Medulla oblongata (tissue), 1 donor: Measurements from ENCODE around the gene TLCD2.
"Not testable (repeated sequence)": the region's sequence is repeated elsewhere in the genome, so short reads cannot be mapped to it uniquely, and the experiment has no call there.

ENCODE experiments used
- DNase-seq: peaks from one replicate; pipeline ENCODE4 v3.0.0-alpha.2; 2015; ENCODE audit errors: extremely low spot score

Gene TLCD2

GRCh38 chr17:1736348-1737281 lies 26.4 kb upstream of the TLCD2 start:
- DNase-seq, result no peak

DNA sequence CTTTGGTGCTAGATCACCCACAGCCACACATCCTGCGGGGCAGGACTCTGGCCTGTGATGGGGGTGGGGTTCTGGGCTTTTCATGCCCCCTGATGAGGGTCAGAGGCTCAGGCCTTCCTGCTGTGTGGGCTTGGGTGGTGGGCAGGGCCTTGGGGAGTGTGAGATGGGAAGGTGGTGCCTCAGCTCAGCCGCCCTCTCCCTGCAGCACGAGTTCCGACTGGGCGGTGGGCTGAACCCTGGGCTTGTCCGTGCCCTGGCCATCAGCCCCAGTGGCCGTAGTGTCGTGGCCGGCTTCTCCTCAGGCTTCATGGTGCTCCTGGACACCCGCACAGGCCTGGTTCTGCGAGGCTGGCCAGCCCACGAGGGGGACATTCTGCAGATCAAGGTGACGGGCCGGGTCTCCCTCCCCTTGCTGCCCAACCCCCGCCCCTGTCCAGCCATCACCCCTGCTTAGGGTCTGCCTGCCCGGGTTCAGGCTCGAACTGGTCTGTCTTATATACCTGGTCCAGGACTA lies 25.7 kb upstream of the TLCD2 start:
- no peak for DNase-seq

DNA sequence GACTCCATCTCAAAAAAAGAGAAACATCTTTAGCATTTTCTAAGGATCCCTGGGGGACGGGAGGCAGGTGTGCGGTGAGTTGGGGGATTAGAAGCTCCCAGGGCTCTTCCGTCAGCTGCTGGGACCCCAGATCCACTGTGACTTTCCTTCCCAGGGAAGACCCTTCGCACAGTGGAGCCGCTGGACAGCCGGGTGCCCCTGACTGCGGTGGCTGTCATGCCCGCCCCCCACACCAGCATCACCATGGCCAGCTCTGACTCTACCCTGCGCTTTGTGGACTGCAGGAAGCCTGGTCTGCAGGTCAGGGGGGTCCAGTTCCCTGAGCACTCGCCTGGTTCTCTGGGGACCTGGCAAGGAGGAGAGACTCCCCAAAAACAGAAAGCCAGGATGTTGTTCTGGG lies 25.2 kb upstream of the TLCD2 start:
- DNase-seq, result no peak

- no peak for DNase-seq
These were observed 23.6 kb upstream of the TLCD2 start for GRCh38 chr17:1733759-1734158.

- no peak for DNase-seq
These were observed 22.7 kb upstream of the TLCD2 start for GRCh38 chr17:1732833-1733321.

GRCh38 chr17:1732241-1732832 lies 22.2 kb upstream of the TLCD2 start:
- no peak for DNase-seq

DNA sequence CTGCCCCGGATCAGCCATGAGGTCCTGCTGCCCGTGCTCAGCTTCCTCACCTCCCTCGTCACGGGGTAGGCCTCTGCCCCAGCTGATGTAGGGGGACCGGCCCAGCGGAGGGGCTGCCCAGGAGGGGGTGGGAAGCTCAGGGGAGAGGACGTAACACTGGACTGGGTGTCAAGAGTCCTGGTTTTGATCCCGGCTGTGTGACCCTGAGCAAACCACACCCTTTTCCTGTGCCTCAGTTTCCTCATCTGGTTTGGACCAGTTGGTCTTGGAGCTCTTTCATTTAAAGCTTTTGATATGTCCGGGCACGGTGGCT lies 21.0 kb upstream of the TLCD2 start:
- no peak for DNase-seq

DNA sequence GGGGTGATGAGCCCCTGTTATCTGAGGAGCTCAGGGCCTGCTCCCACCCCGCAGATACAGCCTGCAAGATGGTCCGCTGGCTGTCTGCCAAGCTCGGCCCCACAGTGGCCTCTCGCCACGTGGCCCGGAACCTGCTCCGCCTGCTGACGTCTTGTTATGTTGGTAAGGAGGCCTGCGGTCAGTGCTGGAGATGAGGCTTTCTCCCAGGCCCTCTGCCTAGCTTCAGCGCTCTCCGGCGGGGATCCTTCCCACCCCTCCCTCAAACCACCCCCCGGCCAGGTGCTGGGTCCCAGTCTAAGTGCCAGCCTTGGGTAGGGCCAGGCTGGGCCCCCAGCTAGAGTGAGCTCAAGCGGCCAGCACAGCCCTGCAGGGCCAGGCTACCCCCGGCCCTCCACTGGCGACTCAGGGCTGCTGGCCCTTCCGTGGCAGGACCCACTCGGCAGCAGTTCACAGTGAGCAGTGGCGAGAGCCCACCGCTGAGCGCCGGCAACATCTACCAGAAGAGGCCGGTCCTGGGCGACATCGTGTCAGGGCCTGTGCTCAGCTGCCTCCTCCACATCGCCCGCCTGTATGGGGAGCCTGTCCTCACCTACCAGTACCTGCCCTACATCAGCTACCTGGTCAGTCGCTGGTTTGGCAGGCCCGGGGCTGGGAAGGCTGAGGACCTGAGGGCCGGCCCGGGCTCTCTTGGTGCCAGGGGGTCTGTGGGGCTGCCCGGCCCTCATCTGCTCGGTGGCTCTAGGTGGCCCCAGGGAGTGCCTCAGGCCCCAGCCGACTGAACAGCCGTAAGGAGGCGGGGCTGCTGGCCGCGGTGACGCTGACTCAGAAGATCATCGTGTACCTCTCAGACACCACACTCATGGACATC lies 20.4 kb upstream of the TLCD2 start:
- no peak for DNase-seq

DNA sequence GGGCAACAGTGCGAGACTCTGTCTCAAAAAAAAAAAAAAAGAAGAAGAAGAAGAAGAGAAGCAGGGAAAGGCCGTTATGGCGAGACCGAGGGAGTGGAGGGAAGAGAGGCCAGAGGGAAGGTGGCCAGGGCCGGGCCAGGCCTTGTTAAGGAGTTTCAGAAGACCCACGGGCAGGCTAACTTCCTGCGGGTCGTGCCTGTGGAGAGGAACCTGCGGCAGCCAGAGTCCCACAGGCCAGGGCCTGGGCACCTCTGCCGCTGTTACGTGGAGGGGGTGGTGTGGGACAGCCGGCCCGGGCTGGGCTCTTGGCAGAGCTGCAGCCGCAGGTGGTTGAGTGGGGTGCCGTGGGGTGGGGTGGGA lies 19.8 kb upstream of the TLCD2 start:
- no peak for DNase-seq

DNA sequence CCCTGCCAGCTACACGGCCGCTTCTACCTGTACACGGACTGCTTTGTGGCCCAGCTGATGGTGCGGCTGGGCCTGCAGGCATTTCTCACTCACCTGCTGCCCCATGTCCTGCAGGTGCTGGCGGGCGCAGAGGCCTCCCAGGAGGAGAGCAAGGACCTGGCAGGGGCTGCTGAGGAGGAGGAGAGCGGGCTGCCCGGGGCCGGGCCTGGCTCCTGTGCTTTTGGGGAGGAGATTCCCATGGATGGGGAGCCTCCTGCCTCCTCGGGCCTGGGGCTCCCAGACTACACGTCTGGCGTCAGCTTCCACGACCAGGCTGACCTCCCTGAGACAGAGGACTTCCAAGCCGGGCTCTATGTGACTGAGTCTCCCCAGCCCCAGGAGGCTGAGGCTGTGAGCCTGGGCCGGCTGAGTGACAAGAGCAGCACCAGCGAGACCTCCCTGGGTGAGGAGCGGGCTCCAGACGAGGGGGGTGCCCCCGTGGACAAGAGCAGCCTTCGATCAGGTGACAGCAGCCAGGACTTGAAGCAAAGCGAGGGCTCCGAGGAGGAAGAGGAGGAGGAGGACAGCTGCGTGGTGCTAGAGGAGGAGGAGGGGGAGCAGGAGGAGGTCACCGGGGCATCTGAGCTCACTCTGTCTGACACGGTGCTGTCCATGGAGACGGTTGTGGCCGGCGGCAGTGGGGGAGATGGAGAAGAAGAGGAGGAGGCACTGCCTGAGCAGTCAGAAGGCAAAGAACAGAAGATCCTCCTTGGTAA lies 17.9 kb upstream of the TLCD2 start:
- no peak for DNase-seq

- DNase-seq, result no peak
These were observed 17.1 kb upstream of the TLCD2 start for GRCh38 chr17:1727258-1727789.

DNA sequence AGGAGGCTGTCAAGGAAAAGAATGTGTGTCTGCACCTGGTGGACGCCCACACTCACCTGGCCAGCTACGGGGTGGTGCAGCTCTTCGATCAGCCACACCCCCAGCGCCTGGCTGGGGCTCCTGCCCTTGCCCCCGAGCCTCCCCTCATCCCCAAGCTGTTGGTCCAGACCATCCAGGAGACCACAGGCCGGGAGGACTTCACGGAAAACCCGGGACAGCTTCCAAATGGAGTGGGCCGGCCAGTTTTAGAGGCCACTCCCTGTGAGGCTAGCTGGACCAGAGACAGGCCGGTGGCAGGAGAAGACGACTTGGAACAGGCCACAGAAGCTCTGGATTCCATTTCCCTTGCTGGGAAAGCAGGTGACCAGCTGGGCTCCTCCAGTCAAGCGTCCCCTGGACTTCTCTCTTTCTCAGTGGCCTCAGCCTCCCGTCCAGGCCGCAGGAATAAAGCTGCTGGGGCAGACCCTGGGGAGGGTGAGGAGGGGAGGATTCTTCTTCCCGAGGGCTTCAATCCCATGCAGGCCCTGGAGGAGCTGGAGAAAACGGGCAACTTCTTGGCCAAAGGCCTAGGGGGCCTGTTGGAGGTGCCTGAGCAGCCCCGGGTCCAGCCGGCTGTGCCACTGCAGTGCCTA lies 16.6 kb upstream of the TLCD2 start:
- DNase-seq, result no peak

DNA sequence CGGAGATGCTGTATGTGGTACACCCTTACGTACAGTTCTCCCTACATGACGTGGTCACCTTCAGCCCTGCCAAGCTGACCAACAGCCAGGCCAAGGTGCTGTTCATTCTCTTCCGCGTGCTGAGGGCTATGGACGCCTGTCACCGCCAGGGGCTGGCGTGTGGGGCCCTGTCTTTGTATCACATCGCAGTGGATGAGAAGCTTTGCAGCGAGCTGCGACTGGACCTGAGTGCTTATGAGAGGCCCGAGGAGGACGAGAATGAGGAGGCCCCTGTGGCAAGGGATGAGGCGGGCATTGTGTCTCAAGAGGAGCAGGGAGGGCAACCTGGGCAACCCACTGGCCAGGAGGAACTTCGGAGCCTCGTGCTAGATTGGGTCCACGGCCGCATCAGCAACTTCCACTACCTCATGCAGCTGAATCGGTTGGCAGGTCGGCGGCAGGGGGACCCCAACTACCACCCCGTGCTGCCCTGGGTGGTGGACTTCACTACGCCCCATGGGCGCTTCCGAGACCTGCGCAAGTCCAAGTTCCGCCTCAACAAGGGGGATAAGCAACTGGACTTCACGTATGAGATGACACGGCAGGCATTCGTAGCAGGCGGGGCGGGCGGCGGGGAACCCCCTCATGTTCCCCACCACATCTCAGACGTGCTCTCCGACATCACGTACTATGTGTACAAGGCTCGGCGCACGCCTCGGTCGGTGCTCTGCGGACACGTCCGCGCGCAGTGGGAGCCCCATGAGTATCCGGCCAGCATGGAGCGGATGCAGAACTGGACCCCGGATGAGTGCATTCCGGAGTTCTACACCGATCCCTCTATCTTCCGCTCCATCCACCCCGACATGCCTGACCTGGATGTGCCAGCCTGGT lies 15.7 kb upstream of the TLCD2 start:
- DNase-seq, result no peak

DNA sequence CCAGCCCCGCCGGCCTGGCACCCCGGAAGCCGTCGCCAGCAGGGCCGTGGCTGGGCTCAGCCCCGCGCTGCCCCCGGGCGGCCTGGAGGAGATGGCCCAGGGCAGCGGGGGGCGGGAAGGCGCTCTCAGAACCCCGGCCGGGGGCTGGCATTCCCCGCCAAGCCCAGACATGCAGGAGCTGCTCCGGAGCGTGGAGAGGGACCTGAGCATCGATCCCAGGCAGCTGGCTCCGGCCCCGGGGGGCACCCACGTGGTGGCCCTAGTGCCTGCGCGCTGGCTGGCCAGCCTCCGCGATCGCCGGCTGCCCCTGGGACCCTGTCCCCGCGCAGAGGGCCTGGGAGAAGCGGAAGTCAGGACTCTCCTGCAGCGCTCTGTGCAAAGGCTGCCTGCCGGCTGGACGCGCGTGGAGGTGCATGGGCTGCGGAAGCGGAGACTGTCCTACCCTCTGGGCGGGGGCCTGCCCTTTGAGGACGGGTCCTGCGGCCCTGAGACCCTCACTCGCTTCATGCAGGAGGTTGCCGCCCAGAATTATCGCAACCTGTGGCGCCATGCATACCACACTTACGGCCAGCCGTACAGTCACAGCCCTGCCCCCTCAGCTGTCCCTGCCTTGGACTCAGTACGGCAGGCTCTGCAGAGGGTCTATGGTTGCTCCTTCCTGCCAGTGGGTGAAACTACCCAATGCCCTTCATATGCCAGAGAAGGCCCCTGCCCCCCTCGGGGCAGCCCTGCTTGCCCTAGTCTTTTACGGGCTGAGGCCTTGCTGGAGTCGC lies 14.9 kb upstream of the TLCD2 start:
- no peak for DNase-seq

- DNase-seq, result peak; percentile 88
These were observed 14.2 kb upstream of the TLCD2 start, which contains the start of gene WDR81 for GRCh38 chr17:1724351-1724868. Gene WDR81 (plus strand): TSS chr17:1724704. CDS start chr17:1724960, 256 bp downstream.

GRCh38 chr17:1722022-1722421 lies 11.8 kb upstream of the TLCD2 start:
- not testable (repeated sequence) for DNase-seq

- peak; percentile 72 for DNase-seq
These were observed 10.7 kb upstream of the TLCD2 start for GRCh38 chr17:1720856-1721386.
